ENCODE results near the gene SCYGR4.
"Not testable (repeated sequence)": the region's sequence is repeated elsewhere in the genome, so short reads cannot be mapped to it uniquely, and the experiment has no call there.

SCYGR4 gene

DNA sequence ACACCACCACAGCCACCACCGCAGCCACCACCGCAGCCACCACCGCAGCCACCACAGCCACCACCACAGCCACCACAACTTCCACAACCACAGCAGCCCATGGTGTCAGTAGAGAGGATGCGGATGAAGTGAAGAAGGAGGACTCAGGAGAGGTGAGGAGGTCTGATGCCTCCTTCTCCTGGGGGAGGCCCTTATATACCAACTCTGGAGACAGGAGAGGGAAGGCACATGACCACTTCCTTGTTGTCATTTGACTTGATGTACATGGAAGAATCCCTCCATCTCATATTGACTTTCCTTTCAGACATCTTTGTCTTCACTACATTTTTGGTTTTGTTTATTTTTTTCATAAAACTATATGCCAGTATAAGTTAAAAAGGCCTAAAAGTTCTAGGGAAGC lies 2.6 kb upstream of the SCYGR4 start, which contains the start of gene SCYGR3:
Gene SCYGR3, minus strand, starts transcription at position 101 of the 400 bp plus-strand sequence. Its CDS starts 0 bp downstream, at position 101.
- DNase-seq, result no peak

DNA sequence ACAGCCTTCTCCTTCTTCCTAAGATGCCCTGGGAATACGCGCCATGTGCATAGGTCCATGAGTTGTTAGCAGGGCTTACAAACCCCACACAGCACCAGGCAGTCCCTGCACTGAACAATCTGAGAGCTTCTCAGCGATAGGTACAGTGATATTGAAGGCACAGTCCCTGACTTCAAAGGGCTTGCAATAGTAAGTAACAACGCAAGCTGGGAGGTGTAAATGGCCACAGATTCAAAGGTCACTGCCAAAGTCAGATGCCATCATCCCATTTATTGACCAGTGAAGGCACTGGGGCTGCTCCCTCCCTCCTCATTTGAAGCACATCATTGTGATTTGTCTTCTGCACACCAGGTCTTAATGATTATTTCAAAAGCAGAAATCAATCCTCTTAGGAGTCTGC lies 2.1 kb upstream of the SCYGR4 start:
- no peak for DNase-seq

DNA sequence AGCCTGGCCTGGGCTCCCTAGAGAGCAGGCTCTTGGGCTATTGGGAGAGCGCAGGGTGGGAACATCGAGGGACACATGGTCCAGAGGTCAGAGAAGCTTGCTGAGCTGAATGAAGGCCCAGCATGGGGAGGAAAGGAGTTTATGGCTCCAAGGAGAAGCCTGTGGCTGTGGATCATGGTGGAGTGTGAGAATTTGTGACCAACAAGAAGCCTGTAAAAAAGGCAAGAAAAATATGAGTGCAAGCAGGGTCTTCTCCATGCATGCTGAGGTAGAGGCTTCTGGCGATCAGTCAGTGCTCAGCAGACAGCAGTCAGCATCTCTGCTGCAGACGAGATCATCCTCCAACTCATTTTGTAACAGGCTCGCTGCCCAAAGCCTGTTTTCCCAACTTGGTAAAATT lies 1.4 kb upstream of the SCYGR4 start:
- DNase-seq, result no peak

DNA sequence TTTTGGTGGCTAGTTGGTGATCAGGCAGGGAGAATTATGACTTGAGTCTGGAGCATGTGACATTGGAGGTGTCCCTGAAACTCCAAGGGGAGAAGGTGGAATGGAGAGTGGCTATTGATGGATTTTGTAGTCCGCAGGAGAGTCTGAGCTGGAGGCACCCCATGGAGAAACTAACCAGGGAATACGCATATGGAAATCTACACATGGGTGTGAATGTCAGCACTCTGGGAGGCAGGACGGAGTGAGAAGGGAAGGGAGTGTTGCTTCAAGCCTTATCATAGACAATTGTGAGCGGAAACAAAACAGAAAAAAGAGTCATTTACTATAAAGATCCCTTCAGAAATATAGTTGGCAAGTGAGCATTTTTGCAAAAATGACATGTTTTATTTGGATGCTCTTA lies 667 bp upstream of the SCYGR4 start:
- DNase-seq, result no peak

DNA sequence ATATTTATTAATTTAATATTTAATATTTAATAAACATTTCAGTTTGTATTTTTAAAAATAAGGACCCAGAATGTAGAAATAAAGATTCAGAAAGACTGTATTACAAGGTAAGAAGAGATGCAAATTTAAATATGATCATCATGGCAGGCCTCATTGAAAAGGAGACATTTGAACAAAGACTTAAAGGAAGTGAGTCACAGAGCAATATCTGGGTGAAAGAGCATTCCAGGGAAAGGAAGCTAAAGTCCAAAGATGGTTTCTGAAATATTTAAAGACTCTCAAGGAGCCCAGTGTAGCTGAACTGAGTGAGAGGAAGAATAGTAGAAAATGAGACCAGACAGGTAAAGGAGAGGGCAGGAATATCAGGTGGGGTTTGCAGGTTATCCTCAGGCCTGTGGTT lies 5.9 kb downstream of the SCYGR4 start:
- DNase-seq, result no peak

DNA sequence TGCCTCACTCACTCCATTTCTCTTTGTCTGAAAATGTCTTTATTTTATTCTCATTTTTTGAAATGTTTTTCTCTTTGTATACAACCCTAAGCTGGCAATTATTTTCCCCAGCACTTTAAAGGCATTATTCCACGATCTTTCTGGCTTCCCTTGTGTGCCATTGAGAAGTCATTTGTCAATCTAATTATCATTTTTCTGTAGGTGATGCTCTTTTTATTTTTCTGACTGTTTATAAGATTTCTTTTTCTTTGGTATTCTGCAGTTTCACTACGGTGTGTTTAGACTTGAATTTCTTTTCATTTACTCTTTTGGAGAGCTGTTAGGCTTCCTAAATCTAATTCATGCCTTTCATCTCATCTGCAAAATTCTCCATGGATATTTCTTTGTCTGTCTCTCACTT lies 8.1 kb downstream of the SCYGR4 start:
- DNase-seq, result no peak

DNA sequence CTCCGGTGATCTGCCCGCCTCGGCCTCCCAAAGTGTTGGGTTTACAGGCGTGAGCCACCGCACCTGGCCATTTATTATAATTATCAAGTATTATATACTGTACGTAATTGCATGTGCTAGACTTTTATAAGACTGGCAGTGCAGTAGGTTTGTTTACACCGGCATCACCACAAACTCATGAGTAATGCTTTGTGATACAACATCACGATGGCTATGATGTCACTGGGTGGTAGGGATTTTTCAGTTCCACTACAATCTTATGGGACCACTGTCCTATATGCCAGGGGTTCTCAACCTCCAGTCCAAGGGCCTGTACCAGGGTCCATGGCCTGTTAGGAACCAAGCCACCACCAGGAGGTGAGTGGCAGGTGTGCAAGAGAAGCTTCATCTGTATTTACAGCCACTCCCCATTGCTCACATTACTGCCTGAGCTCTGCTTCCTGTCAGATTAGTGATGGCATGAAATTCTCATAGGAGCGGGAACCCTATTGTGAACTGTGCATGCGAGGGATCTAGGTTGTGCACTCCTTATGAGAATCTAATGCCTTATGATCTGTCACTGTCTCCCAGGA lies 9.4 kb downstream of the SCYGR4 start:
- DNase-seq, result no peak

DNA sequence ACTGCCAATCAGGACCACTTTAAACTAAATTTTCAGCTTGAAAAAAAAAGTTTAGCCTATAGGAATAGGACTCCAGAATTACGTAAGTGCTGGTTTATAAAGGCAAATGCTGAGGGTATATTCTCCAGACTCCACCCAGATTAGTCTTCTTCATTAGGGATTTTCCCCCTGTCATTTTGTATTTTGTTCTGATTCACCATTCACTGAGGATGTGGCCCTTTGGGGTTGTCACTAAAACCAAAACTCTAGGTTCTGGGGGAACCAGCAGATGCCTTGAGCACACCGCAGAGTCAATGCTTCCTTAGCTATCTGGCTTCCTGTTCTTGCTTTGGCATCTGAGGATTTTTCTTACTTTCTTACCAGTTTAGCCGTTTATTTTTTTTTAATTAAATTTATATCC lies 10.5 kb downstream of the SCYGR4 start:
- no peak for DNase-seq

DNA sequence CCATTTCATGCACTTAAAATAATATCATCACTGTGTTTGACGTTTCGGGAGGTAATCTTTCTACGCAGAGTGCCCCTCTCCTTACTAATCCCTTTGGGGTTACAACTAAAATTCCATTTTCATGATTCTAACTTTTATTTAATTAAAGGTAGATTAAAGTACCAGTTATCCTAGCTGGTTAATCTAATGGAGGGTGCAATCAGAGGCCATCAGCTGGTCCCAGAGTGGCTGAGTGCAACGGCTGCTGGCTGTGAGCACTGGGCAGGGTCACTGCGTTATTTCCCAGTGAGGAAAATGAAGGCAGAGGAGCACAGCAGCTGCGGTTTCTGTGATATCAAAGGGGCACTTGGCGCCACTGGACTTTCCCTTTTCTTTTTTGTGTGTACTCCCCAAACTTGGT lies 12.1 kb downstream of the SCYGR4 start:
- DNase-seq, result no peak

DNA sequence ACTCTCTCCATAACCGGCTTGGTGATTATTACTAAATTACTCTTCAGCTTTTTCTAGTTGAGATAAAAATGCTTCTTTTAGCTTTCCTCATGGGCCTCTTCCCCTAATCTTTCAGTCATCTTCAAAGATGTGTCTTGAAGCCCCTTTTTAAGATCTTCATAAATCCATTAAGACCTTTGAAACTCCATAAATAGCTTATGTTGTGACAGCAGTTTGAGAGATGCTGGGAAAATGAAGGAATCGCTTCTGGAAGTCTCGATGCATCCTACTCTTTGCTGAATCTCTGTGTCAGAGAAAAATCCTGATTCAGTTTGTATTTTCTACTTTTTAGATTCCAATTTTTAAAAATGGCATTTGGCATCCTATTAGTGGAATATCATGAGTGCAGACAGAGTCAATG lies 13.0 kb downstream of the SCYGR4 start:
- no peak for DNase-seq

DNA sequence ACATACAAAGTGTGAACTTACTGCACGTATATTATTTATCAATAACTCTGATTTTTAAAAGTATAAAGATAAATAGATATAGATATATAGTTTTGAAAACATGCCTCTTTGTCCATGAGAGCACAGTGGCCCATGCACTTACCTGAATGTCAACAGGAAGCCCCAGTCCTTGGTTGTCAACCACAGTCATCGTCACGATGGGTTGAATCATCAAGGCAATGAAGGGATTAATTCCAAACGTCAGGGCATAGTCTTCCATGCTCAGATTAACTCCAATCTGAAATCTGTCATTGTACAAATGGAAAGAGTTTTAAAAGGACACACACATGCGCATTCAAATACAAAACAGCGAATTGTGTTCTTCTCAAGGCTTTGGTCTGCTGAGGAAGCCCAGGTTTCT lies 15.5 kb downstream of the SCYGR4 start:
- DNase-seq, result no peak

DNA sequence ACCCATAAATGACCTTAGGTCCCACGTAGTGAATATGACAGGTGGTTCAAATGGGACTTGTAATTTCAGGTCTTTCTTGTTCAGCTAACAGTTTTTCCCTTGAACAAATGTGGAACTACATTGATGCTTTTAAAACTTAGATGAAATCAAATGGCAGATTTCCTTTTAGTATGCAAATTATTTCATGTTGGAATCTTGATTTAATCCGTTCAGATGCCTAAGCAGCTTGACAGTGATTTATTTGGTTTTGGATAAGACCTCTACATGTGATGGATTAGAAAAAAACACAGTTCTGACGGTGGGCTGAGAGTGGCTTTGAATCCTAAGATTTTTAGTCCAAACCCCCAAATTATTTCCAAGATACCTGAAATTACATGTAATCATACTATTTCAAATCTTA lies 16.9 kb downstream of the SCYGR4 start:
- DNase-seq, result no peak

DNA sequence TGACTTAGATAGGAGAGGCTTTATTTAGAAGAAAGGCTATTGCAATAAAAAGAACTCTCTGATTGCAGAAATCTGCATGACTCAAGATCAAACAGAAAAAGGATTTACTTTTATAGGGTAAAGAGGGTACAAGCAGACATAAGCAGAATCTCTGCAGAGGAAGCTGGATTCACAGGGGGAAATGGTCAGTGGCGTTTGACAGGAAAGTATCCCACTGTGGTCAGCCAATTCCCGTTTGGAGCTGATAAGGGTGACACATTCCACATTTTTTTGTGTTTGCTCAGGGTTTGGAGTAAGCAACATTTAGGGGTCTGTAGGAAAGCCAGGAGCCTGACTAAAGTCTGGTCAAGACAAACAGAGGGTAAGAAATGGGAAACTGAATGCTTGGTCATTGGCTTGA lies 25.4 kb downstream of the SCYGR4 start:
- no peak for DNase-seq

DNA sequence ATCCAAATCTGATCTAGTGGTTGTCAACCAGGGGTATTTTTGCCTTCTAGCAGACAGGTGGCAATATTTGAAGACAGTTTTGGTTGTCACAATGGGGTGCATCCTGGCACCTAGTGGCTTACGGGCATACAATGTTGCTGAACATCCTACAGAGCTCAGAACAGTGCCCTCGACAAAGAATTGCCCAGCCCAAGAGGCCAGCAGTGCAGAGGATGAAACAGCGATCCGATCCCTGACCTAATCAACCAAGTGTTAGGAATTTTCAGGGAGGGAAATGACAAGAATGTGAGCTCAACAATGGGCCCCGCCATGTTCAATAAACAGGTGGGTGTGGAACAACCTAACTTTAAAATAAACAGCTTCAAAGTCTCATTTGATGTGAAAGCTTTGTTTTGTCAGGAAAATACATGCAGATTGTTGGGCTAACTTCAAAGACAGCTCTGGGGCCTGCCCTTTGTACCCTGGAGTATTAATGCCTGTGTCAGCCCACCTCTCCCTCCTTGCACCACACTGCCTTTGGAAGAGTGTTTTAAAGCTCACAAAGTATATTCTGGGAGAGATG lies 26.8 kb downstream of the SCYGR4 start:
- DNase-seq, result no peak

DNA sequence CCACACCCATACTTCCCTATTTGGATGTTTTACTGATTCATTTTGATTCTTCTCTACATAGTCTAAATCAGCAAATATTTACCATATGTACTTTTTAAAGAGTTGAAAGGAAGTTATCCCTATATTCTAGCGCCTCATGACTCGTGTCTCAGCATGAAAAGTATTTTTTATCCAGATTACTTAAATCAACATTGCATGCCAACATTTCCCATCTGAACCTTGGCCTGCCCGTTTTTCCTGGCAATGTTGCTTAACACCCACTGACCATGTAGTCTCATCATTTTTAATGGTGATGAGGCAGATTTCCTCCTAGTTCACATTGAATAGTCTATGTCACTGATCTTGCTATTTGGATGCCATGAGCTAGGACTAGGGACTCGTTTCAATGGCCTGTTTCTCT lies 36.1 kb downstream of the SCYGR4 start:
- DNase-seq, result no peak

DNA sequence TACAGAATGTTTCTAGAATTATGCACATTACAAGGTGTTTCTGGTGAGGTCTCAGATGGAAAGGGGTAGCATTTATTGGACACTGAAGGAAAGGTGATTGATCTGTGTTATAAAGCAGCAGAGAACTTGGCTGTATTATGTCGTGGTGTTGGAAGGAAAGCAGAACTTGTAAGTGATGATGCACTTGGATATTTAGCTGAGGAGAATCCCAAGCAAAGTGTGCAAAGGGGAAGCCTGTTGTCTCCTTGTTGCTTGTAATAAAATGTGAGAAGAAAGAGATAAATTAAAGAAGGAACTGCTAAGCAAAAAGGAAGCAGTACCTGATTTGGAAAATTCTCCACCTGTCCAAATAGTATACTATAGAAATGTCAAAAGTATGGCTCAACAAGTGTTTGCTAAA lies 37.1 kb downstream of the SCYGR4 start:
- no peak for DNase-seq

DNA sequence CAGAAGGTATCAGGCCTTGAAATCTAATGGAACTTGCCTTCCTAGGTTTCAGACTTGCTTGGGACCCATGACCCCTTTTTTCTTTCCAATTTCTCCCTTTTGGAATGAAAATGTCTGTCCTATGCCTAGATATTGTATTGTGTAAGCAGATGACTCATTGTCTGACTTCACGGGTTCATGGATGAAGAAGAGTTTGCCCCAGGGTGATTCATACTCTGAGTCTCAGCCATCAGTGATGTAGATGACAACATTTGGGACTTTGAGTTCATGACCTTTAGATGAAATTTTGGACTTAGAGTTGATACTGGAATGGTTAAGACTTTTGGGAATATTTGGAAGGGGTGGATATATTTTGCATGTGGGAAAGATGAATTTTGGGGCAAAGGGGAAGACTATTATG lies 38.2 kb downstream of the SCYGR4 start:
- no peak for DNase-seq

DNA sequence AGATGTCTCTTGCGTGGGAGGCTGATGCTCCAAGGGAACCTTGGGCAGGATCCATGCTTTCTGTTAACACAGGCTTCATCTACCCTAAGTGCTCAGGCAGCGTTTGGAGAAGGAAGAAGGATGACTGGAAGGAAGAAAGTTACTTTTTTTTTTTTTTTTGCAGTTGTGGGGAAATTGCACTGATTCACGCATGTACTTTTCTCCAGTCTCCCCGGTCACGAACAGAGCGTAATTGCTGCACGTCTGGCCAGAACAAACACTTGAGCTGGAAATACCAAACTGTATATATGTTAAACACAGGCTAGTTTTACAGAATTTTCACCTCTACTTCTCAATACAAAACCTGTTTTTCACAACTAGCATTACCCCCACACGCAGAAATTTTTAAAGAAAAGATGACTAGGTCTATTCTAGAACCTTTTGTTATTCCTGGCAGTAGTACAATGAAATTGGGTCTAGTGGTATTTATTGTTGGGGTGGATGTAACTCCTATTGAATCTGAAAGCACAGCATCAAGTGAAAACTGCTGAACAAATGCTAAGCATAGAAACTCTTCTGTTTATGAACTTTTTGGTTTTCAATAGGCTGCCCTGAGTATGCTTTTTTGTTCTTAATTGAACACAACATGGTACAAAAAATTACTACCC lies 40.0 kb downstream of the SCYGR4 start:
- DNase-seq, result no peak

DNA sequence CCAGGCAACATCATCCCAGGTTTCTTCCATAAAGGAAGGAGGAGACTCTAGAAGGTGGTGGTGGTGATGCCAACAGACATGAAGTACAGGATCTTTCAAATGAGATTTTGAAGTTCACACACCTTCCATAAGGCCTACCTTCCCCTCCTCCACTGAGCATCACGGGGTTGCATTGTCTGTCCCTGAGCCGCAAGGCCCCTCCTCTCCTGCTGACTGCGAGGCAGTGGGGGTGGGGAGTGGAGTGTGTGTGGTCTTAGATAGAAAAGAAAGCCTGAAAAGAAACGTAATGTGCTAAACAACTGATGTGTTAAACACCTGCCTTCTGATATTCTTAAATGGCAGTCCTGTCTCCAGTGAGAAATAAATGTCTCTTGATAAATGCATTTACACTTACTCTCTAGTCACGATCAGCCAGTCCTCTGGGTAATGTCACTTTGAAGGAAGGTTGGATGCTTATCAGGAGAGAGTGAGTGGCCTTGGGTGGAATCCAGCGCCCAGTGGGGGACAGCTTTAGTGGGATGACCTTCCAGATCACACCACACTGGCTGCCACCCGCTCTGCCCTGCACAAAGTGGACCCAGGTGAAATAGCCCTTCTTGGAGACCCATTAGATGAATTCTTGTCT lies 43.8 kb downstream of the SCYGR4 start:
- no peak for DNase-seq

DNA sequence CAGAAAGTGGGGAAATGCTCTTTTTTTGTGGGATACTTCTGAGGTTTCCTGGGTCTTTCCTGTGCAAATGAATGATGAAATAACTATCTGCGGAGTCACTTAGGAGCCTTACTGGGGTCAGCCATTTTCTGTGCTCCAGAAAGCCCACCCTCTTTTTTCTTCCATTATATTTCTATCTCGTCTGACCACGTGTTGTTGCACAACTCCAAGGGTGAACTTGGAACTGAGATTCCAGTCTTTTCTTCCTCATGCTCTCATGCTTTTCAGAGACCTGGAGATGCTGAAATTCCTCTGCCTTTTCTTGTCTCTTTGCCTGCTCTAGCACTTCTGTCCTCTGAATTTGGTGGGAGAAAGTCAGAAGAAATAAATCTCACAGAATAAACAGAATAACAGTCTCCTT lies 44.5 kb downstream of the SCYGR4 start:
- DNase-seq, result no peak

DNA sequence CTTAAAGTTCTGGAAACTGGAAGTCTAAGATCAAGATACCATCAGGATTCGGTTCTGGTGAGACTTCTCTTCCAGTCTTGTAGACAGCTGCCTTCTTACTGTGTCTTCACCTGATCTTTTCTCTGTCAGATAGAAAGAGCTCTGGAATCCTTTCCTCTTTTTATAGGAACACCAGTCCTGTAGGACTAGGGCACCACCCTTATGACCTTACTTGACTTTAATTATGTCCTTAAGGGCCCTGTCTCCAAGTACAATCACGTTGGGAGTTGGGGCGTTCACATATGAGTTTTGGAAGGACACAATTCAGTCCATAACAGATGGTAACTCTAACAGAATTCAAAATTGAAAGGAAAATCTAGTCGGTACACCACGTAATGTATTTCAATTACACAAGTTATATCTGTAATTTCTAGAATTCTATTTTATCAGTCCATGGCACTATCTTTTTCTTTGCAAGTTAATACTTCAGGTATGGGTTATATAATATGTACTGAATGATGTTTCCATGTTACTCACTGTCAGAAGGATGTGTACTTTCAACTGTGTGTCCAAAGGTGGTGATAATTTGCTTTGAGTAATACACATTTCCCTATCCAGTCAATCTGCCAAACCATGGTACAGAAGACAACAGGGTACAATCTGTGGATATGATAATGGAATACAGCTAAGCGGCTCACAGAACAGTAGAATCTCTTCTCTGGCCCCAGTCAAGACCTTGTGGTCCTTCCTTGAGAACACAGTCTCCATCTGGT lies 48.1 kb downstream of the SCYGR4 start:
- DNase-seq, result no peak

DNA sequence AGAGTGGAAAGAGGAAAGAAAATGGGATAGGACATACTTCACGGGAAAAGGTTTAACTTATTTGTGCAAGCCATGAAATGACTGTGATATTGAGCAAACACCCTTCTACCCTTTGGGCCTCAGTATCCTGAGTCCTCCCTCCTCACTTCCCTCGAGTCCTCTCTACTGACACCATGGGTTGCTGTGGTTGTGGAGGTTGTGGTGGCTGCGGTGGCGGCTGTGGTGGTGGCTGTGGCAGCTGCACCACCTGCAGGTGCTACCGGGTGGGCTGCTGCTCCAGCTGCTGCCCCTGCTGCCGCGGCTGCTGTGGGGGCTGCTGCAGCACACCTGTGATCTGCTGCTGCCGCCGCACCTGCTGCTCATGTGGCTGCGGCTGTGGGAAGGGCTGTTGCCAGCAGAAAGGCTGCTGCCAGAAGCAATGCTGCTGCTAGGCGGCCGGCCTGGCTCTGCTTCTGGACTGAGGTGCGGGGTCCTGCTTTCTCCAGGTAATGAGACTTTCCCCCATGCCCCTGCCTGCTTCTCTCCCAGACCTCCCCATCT lies 49.4 kb downstream of the SCYGR4 start, which contains the start of gene SCYGR5:
Gene SCYGR5, plus strand, starts transcription at position 174 of the 540 bp plus-strand sequence. Its CDS starts 0 bp downstream, at position 174.
- DNase-seq, result not testable (repeated sequence)
